AML-193 (cell line): ENCODE measurements around the gene ARL13A.
"Not testable (repeated sequence)": the region's sequence is repeated elsewhere in the genome, so short reads cannot be mapped to it uniquely, and the experiment has no call there.

Experiments used
- DNase-seq, 2 experiments: peaks; one replicate each; lab custom pipeline; 2025; lab: John Stamatoyannopoulos, UW

The ARL13A gene

DNA sequence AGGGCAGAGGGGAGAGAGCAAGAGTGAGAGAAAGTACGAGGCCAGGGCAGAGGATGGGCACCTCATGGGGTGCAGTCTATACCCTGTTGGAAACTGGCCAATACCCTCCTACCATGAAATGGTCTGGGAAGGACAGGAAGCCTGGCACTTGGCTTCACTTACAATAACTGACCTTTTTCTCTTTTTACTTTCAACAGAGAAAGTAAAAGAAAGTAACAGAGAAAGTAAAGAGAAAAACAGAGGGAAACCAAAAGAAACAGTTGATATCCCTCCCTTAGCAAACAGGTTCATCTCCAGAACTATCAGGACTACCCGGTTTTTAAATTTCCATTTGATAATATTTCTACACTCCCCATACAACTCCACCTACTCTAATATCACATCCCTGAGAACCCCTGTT is 20.6 kb downstream of the ARL13A start:
- DNase-seq = no peak

DNA sequence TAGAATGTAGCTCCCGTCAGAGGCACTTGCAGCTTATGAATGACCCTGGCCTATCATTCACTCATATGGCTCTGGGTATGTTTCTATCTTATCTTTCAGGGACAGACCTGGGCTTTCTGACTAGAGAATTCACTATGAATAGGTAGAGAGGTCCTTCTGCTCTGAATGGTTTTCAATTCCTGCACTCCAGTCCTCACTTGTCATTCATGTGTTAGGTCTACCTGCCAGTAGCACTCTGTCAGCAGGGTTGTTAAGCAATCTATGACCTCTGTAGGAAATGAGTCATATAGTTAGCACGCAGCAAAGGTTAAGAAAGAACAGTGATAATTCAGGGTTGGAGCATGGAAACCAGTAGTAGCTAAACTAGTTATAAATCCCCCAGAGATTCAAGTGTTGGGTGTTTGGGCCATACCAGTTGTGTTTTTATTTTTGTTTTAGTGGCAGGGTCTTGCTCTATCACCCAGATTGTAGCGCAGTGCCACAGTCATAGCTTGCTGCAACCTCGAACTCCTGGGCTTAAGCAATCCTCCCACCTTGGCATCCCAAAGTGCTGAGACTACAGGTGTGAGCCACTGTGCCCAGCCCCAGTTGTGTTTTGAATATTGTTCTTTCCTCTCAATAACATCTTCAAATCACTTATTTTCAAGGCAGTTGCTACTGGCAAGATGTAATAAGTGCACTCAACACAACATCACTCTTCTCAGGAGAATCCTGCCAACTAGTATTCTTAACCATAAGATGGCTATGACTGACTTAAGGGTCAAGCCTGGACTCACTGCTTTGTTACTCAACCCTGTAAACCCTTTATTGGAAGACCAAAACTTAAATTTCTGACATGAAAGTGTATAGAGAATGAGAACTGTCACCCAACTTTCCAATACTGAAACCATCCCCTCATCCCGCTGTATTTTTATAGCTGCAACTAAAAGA is 25.1 kb downstream of the ARL13A start:
- DNase-seq = no peak

DNA sequence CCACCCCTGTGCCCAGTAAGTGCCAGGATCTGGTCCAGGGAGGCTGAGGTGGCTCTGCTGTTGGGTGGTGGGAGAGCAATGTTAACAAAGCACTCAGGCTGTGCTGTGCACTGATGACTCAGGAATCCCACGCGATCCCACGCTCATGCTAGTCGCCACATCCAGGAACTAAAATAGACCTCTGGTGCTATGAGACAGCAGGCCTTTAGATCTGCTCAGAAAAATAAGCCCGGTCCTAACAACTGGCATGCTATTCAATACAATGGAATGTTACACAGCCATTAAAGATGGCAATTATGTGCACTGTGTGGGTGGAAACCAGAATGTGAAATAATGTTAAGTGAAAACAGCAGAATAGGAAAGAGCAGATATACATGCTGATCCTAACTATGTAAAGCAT is 26.0 kb downstream of the ARL13A start:
- no peak for DNase-seq

DNA sequence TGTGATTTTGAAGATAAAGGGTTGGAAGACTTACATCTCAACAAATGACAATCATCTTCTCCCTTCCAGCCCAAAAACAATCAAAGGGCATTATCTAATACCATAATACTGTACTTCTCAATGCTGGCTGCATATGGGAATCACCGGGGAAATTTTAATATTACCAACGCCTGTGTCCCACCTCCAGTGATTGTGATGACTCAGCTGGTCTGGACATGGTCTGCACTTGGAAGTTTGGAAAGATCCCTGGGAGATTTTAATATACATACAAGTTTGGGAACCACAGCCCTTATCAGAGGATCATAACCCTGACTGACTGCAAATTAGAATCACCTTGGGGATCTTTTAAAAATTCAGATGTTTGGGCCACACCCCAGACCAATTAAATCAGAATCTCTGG is 29.9 kb downstream of the ARL13A start:
- DNase-seq = no peak

DNA sequence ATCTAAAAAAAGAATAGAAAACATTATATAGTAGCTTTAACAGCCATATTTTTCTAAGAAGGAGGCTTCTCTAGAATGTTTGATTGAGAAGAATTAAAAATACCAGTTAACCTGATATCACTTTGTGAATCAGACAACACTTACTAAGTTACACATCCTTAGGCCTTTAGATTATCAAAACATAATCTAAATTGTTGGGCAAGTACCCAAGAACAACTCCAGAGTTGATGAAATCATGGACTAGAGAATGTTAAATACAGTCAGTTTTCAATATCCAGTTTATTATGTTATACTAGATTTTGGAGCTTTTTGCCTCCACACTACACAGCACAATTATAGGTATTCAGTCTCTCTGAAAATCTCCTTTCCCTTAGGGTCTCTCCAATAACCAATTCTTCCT is 39.6 kb downstream of the ARL13A start:
- DNase-seq = no peak

DNA sequence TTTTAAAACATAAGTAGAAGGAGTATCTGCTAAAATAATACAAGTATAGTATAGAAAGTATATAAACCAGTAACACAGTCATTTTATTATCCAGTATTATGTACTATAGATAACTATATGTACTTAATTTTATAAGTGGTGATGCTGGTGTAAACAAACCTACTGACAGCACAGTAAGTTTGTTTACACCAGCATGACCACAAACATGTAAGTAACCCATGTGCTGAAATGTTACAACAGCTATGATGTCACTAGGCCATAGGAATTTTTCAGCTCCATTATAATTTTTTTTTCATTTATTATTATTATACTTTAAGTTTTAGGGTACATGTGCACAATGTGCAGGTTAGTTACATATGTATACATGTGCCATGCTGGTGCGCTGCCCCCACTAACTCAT is 42.5 kb downstream of the ARL13A start:
- DNase-seq = not testable (repeated sequence)

DNA sequence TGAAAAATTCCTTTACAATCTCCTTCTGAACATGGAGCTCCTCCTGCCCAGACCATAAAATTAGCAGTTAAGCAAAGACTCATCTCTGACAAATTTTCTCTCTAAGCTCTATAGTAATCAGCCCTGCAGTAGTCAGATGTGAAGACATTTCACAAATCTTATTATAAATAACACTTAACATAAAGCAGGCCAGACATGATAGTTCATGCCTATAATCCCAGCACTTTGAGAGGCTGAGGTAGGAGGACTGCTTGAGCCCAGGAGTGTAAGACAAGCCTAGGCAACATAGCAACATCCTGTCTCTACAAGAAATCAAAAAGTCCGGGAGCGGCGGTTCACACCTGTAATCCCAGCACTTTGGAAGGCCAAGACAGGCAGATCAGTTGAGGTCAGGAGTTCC is 52.5 kb downstream of the ARL13A start:
- DNase-seq = no peak

DNA sequence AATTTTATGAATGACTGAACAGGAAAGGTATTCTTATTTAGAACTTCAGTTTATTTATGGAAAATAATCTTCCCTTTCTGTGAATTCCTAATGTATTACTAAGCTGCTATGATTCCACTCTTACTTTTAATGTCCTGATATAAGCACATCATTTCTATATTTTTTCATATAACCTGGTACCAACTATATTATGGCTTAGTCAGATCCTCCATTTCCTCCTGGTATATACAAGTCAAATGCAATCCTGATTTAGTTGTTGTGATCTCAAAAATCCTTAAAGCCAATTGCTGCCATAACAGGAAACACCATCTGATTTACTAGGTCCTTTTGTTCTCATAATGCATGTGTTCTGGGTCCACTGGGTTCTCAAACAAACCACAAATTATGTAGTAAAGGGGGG is 55.6 kb downstream of the ARL13A start:
- DNase-seq = no peak

DNA sequence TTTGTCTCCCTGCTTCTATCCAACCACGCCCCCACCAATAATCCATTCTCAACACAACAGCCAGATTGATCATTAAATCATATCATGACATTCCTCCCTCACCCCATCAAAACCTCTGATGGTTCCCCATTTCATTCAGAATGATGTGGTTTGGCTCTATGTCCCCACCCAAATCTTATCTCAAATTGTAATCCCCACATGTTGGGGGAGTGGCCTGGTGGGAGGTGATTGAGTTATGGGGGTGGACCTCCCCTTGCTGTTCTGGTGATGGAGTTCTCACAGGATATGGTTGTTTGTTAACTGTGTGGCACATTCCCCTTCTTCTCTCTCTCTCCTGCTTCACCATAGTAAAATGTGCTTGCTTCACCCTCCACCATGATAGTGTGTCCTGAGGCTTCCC is 59.1 kb downstream of the ARL13A start:
- DNase-seq = no peak

DNA sequence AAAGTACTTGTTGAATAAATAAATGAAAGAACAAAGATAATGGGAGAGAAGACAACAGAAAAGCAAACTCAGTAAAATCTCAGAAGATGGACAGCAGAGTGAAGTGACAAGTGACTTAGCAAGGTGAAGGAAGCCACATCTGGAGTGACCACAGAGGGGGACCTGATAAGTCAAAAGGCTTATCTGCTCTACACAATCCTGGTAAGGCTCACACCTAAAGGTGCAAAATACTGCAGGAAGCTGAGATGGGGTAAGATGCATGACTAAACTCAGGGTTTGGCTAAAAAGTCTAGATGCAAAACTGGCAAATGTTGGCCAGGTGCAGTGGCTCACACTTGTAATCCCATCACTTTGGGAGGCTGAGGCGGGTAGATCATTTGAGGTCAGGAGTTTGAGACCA is 60.2 kb downstream of the ARL13A start:
- DNase-seq = no peak

DNA sequence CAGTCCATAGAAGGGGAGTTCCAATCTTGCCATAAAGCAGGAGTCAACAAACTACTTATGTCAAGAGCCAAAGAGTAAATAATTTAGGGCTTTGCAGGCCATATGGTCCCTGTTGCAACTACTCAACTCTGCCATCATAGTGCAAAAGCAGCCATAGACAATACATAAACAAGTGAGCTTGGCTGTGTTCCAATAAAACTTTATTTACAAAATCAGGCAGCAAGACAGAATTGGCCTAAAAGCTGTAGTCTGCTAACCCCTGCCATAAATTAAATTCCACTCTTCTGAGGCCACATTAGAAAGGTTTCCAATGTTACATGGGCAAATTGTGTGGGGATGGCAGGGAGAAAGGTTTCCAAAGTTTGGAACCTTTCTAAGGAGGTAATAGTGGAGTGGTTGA is 67.7 kb downstream of the ARL13A start:
- no peak for DNase-seq

DNA sequence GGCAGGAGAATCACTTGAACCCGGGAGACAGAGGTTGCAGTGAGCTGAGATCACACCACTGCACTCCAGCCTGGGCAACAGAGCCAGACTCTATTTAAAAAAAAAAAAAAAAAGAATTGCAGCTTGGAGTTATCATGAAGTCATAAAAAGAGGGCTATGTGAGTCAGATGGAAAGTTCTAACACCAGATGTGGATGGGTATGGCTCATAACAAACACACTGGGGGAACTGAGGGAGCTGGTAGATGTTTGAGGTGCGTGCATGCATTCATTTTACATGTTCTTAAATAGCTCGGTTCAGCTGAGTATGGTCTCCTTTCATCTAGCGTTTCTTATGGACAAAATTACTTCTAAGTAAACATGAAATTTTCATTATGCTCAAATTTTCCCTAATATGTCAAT is 70.7 kb downstream of the ARL13A start:
- DNase-seq = no peak
